Epidermal melanocyte (primary cell): Measurements from ENCODE around the gene SLC25A44.

Experiments used
- DNase-seq: peaks from one replicate; pipeline ENCODE4 v3.0.0; 2011; ENCODE audit warnings: low spot score; ENCODE audit not compliant: insufficient read length

SLC25A44 gene

GRCh38 chr1:156236164-156236563, 42.3 kb downstream of the SLC25A44 start:
- no peak for DNase-seq

DNA sequence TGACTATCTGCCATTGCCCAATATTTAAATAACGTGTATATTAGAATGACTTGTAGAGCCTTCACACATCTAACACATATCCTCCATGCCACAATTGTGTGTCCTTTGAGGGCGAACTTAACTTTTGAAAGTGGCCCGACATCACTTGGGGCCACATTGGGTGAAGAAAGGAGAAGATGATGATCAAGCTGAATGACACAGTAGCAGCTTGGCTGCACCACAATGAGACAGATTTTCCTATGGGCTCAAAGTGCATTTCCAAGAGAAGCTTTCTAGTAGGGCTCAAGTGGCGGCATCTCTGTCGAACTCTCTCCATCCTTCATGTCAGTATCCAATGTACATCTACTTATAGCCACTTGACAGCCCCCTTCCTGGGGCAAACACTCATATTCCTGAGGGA, 44.3 kb downstream of the SLC25A44 start:
- DNase-seq, result no peak

DNA sequence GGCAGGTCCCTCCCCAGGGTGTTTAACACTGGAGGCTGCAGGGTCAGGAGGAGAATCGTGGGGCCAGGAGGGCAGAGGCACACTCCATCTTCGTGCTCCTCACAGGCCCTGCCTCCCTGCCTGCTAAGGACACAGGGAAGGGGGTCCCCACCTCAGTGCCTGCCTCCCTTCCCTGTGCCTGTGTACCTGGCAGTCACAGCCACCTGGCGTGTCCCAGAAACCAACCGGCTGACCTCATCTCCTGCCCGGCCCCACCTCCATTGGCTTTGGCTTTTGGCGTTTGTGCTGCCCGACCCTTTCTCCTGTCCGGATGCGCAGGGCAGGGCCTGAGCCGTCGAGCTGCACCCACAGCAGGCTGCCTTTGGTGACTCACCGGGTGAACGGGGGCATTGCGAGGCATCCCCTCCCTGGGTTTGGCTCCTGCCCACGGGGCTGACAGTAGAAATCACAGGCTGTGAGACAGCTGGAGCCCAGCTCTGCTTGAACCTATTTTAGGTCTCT, 47.5 kb downstream of the SLC25A44 start:
- DNase-seq, result no peak

GRCh38 chr1:156241926-156242325, 48.0 kb downstream of the SLC25A44 start, which contains the start of gene BGLAP:
TSS of gene BGLAP (plus strand) at chr1:156242184. CDS start at chr1:156242232, 48 bp downstream.
- DNase-seq, result no peak

- DNase-seq, result no peak
Observed at GRCh38 chr1:156242738-156243137, 48.8 kb downstream of the SLC25A44 start.

- DNase-seq, result no peak
Observed at GRCh38 chr1:156244126-156244525, 50.2 kb downstream of the SLC25A44 start.

- DNase-seq, result no peak
Observed at GRCh38 chr1:156244712-156245111, 50.8 kb downstream of the SLC25A44 start.

DNA sequence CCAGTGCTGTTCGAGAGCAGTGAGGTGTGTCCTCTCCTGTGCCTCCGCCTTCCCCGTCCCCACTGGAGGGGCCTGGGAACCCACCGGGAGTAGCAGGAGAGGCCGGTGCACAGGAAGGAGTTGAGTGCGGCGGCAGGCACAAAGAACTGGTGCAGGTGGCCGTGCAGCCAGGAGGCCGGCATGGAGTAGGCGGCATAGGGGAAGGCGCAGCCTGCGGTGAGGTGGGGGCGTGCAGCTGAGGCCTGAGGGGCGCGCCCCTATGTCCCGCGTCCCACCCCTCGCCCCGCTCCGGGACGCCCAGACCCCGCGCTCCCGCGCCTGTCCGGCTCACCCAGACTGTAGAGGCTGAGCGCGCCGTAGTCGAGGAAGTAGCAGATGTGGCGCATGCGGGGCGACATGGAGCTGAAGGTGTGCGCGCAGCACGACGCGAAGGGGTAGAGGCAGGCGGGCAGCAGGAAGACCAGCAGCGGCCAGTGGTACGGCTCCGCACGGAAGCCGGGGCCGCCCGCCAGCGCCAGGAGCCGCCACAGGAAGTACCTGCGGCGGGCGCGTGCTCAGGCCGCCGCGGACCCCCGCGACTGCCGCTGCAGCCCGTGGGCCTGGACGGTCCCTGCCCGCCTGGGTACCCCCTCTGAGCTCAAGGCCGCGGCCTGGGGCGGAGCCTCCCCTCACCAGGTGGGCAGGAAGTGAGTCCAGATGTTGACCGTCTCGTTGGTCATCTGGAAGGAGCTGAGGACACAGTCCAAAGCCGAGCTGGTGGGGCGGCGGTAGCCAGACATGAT, 51.7 kb downstream of the SLC25A44 start:
- DNase-seq, result no peak

- DNase-seq, result no peak
Observed at GRCh38 chr1:156246241-156246780, 52.4 kb downstream of the SLC25A44 start.

DNA sequence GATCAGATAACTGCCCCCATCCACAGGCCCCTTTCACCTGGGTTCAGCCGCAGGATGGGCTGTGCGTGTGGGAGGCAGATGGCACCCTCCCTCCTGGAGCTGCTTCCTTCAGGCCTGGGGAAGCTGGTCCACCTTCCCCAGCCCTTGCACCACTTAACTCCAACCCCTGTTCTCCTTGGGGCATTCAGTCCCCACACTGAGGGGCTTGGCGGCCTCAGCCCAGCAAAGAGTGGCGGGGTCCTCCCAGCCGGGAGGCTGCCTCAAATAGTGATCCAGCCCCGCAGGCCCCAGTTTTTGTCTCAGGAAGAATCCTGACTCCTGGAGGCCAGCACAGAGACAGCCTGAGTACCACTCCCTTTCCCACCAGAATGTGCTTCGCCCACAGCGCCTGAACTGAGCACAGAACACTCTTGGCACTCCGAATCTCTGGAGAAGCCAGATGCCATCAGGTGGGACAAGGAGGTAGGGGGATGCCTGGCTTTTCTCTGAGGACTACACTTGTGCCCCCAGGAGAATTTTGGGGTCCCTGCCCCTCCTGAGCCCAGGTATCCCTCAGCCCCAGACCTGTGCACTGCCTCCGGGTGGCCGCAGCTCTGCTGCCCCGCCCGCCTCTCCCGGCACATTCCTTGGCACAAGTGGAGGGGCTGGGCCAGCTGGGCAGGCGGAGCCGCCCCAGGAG, 53.0 kb downstream of the SLC25A44 start:
- no peak for DNase-seq

GRCh38 chr1:156247460-156248322, 53.8 kb downstream of the SLC25A44 start, which contains the start of gene PAQR6:
TSS of gene PAQR6 (minus strand) at chr1:156248056. CDS start at chr1:156246731, 1,325 bp downstream.
- no peak for DNase-seq

DNA sequence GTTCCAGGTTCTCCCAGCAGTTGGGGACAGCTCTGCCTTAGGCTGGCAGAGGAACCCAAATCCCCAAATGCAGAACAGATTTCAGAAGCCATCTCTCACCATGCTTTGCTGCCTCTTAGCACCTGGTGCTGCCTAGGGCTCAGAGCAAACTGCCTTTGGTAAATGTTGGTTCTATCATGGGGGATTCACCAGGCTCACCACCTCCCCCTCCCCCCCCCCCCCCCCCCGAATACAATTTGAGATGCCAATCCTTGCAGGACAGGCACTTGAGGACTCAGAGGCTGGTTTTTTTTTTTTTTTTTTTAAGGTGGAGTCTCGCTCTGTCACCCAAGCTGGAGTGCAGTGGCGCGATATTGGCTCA, 54.4 kb downstream of the SLC25A44 start:
- no peak for DNase-seq

- DNase-seq, result no peak
Observed at GRCh38 chr1:156249593-156249992, 55.7 kb downstream of the SLC25A44 start.

DNA sequence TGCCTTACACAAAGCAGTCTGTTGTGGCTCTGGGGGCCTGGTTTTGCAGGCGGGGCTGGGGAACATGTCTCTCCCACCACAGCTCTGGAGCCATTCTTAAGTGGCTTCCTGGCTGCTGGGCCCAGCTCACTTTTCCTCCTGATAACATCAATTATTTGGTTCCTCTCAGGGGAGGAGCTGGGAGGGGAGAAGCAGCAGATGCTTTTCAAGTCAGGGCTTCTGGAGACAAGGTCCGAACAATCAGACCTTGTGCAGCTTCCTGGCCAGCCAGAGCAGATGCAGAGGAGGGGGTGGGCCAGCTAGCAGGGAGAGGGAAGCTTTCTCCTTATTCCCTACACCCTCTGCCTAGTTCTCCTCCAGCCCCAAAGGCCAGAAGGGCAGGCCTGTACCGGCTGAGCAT, 57.6 kb downstream of the SLC25A44 start:
- DNase-seq, result no peak

GRCh38 chr1:156253634-156254033, 59.7 kb downstream of the SLC25A44 start:
- no peak for DNase-seq

DNA sequence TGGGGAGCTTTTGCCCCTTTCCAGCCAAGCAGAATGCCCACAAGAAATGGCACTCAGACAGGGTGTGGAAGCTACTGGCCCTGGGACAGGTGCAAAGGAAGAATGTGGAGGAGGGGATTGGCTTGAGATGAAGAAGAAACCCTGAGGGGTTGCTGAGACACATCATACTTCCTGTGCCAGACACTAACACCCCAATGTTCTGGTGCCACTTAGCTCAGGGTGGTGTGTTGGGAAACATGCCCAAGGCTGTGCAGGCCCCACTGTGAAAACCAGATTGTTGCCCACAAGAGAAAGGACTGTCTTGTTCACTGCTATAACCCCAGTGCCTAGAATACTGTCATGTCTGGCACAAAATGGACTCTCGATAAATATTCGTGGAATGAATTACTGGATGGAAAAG, 63.8 kb downstream of the SLC25A44 start:
- DNase-seq, result no peak

DNA sequence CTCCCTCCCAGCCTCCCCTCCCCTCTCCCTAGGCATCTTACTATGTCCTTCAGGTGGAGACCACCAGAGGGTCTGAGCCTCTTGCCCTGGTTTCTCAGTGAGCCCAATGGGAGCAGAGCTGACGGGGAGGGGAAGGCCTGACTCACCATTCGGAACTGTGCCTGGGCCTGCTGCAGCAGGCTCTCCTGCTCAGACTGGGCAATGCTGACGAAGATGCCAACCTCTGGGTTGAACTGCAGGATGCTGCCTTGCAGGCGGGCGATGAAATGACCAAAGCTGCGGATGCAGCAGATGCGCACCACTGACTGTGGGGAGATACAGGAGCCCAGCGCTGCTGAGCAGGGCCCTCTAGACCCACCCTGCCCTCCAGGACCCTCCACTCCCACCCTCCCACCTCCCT, 65.0 kb downstream of the SLC25A44 start:
- no peak for DNase-seq

GRCh38 chr1:156259805-156260204, 65.9 kb downstream of the SLC25A44 start:
- DNase-seq, result no peak

- no peak for DNase-seq
Observed at GRCh38 chr1:156260896-156261295, 67.0 kb downstream of the SLC25A44 start.
